Endothelial cell of umbilical vein (primary cell): Measurements from ENCODE around the gene SNX18.

Experiments used
- EZH2 ChIP-seq: IDR thresholded peaks from 2 replicates; pipeline ENCODE4 v1.6.1; 2012; ENCODE audit warnings: borderline replicate concordance, low read depth, mild to moderate bottlenecking, moderate library complexity, low read length, inconsistent platforms; ENCODE audit not compliant: severe bottlenecking
- FOS ChIP-seq: IDR thresholded peaks from 2 replicates; pipeline ENCODE4 v1.6.1; 2011; ENCODE audit warnings: mild to moderate bottlenecking, low read length, moderate library complexity, borderline replicate concordance; ENCODE audit not compliant: insufficient read depth
- GATA2 ChIP-seq: IDR thresholded peaks from 2 replicates; pipeline ENCODE4 v1.7.0; 2011; ENCODE audit warnings: low read depth, mild to moderate bottlenecking, moderate library complexity, mixed read lengths, low read length; ENCODE audit not compliant: insufficient read length, insufficient read depth
- JUN ChIP-seq: IDR thresholded peaks from 2 replicates; pipeline ENCODE4 v1.6.1; 2011; ENCODE audit warnings: borderline replicate concordance, low read depth; ENCODE audit not compliant: insufficient read length, insufficient read depth
- MAX ChIP-seq: IDR thresholded peaks from 2 replicates; pipeline ENCODE4 v1.6.1; 2011; ENCODE audit not compliant: insufficient read depth, insufficient read length
- MYC ChIP-seq: IDR thresholded peaks from one replicate; pipeline ENCODE4 v1.6.1; 2011; ENCODE audit warnings: mild to moderate bottlenecking, low read depth, low read length
- POLR2A ChIP-seq: IDR thresholded peaks from 2 replicates; pipeline ENCODE4 v1.6.1; 2012; ENCODE audit warnings: low read depth, mild to moderate bottlenecking, control low read depth, low read length
- POLR2AphosphoS5 ChIP-seq: IDR thresholded peaks from 2 replicates; pipeline ENCODE4 v1.6.1; 2012; ENCODE audit warnings: low read depth, mild to moderate bottlenecking, control low read depth, low read length, moderate library complexity; ENCODE audit not compliant: insufficient read depth
- TF ChIP-seq, protein P1 (sequence below), 2 donors: IDR thresholded peaks; 1 replicate in 1 of 2; 2 replicates in 1 of 2; pipeline ENCODE4 v1.5.1; 2011; ENCODE audit warnings: low read length in 2 of 2, mild to moderate bottlenecking in 2 of 2, moderate library complexity in 2 of 2, control low read depth in 1 of 2, inconsistent platforms in 1 of 2, low read depth in 1 of 2; ENCODE audit not compliant: insufficient read depth in 1 of 2; ENCODE audit errors: extremely low read depth in 1 of 2

DNA sequence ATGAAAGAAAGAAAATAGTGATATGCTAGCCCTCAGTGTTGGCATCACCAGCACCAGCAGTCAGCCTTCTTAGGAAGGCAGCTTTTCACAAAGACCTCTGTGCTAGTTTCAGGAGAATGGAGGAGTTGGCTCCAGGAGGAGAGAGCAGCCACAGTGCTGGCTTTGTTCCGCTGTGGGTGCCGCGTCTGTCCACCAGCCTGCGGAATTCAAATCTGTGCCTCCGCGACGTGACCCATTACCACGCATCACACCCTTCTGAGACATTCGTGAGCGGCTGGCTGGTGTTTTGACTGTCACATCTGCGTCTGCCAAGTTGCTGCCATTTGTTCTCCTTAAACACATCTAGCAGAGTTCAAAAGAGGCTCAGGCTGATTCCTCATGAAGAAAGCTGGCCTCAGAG, 34.4 kb downstream of the SNX18 start:
- TF ChIP-seq, protein P1, sequence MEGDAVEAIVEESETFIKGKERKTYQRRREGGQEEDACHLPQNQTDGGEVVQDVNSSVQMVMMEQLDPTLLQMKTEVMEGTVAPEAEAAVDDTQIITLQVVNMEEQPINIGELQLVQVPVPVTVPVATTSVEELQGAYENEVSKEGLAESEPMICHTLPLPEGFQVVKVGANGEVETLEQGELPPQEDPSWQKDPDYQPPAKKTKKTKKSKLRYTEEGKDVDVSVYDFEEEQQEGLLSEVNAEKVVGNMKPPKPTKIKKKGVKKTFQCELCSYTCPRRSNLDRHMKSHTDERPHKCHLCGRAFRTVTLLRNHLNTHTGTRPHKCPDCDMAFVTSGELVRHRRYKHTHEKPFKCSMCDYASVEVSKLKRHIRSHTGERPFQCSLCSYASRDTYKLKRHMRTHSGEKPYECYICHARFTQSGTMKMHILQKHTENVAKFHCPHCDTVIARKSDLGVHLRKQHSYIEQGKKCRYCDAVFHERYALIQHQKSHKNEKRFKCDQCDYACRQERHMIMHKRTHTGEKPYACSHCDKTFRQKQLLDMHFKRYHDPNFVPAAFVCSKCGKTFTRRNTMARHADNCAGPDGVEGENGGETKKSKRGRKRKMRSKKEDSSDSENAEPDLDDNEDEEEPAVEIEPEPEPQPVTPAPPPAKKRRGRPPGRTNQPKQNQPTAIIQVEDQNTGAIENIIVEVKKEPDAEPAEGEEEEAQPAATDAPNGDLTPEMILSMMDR (IDR thresholded peaks at IDR 0.05; ENCODE audit: extremely low read depth in 1 of 2, insufficient read depth in 1 of 2, low read depth in 1 of 2, low read length in 2 of 2) = no peak
- TF ChIP-seq POLR2A (no peak), MAX (no peak), JUN (no peak), FOS (no peak), EZH2 (no peak), POLR2AphosphoS5 (no peak), MYC (no peak), GATA2 (no peak)
